Astrocyte (in vitro differentiated cells and primary cell): ENCODE results near the gene COL24A1.

Experiments
- EZH2 ChIP-seq: IDR thresholded peaks from 2 replicates; pipeline ENCODE4 v1.6.1; 2012; ENCODE audit warnings: mild to moderate bottlenecking, low read length, inconsistent platforms; ENCODE audit not compliant: insufficient read depth
- TF ChIP-seq, protein P1 (sequence below): IDR thresholded peaks from 2 replicates; pipeline ENCODE4 v1.5.1; 2011; ENCODE audit warnings: low read depth, mild to moderate bottlenecking, inconsistent platforms, low read length, moderate library complexity; ENCODE audit not compliant: insufficient read depth

DNA sequence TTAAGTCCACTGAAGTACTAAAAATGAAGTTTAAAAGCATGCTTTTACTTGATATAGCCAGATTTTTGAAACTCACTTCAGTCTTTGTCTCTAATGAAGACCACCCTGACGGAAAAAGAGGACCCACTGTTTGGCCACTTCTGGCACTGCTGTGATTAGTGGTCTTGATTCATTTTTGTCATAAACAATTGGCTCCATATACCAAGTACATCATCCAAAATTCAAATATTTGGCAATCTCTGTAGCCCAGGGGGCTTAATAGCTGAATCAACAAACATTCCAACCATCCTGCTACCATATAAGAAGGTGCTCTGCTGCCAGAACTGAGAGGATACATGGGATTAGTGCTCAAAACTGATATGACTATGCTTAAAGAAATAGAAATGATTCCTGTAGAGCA is 156.0 kb downstream of the COL24A1 start:
- TF ChIP-seq, protein P1, sequence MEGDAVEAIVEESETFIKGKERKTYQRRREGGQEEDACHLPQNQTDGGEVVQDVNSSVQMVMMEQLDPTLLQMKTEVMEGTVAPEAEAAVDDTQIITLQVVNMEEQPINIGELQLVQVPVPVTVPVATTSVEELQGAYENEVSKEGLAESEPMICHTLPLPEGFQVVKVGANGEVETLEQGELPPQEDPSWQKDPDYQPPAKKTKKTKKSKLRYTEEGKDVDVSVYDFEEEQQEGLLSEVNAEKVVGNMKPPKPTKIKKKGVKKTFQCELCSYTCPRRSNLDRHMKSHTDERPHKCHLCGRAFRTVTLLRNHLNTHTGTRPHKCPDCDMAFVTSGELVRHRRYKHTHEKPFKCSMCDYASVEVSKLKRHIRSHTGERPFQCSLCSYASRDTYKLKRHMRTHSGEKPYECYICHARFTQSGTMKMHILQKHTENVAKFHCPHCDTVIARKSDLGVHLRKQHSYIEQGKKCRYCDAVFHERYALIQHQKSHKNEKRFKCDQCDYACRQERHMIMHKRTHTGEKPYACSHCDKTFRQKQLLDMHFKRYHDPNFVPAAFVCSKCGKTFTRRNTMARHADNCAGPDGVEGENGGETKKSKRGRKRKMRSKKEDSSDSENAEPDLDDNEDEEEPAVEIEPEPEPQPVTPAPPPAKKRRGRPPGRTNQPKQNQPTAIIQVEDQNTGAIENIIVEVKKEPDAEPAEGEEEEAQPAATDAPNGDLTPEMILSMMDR: no peak
- no peak for TF ChIP-seq EZH2
